ENCODE measurements around the gene PRKAB2.
"Not testable (repeated sequence)": the region's sequence is repeated elsewhere in the genome, so short reads cannot be mapped to it uniquely, and the experiment has no call there.

Gene PRKAB2

GRCh38 chr1:147168626-147169058 is 3.6 kb downstream of the PRKAB2 start:
- Mint-ChIP-seq H3K4me3 (no peak overlapping the region), H3K9me3 (no peaks in the 10 kb centered on the region), H3K27ac (ENCODE audit: low read depth) (no peak overlapping the region), H3K36me3 (ENCODE audit: insufficient read depth) (peaks cover 26% of the 10 kb centered on the region), H3K4me1 (peaks cover 33% of the 10 kb centered on the region), H3K27me3 (no peaks in the 10 kb centered on the region)
- ATAC-seq (replicated peaks; ENCODE audit: extremely low read depth, poor library complexity, severe bottlenecking), result no peak
- DNase-seq (ENCODE audit: low spot score in 2 of 2), result no peak

- ATAC-seq (replicated peaks; ENCODE audit: extremely low read depth, poor library complexity, severe bottlenecking) (no peak), DNase-seq (ENCODE audit: low spot score in 2 of 2) (no peak)
- H3K36me3 Mint-ChIP-seq (ENCODE audit: insufficient read depth), result peaks cover 25% of the 10 kb centered on the region
- no peaks in the 10 kb centered on the region for H3K27me3 Mint-ChIP-seq
- H3K27ac Mint-ChIP-seq (ENCODE audit: low read depth), result no peak overlapping the region
- H3K9me3 Mint-ChIP-seq, result no peaks in the 10 kb centered on the region
- peaks cover 21% of the 10 kb centered on the region for H3K4me1 Mint-ChIP-seq
- no peak overlapping the region for H3K4me3 Mint-ChIP-seq
Measured at GRCh38 chr1:147167365-147167764, 4.9 kb downstream of the PRKAB2 start.

- Mint-ChIP-seq H3K4me3 (no peak overlapping the region), H3K36me3 (ENCODE audit: insufficient read depth) (peaks cover 54% of the 10 kb centered on the region), H3K4me1 (no peaks in the 10 kb centered on the region), H3K9me3 (no peaks in the 10 kb centered on the region), H3K27me3 (no peaks in the 10 kb centered on the region), H3K27ac (ENCODE audit: low read depth) (no peak overlapping the region)
- DNase-seq (ENCODE audit: low spot score in 2 of 2) (no peak), ATAC-seq (replicated peaks; ENCODE audit: extremely low read depth, poor library complexity, severe bottlenecking) (no peak)
Measured at GRCh38 chr1:147163019-147163418, 9.3 kb downstream of the PRKAB2 start.

- Mint-ChIP-seq H3K27me3 (no peaks in the 10 kb centered on the region), H3K4me3 (no peak overlapping the region), H3K27ac (ENCODE audit: low read depth) (no peak overlapping the region), H3K9me3 (no peaks in the 10 kb centered on the region), H3K4me1 (no peaks in the 10 kb centered on the region), H3K36me3 (ENCODE audit: insufficient read depth) (peaks cover 63% of the 10 kb centered on the region)
- DNase-seq (ENCODE audit: low spot score in 2 of 2) (no peak), ATAC-seq (replicated peaks; ENCODE audit: extremely low read depth, poor library complexity, severe bottlenecking) (no peak)
Measured at GRCh38 chr1:147162093-147162492, 10.2 kb downstream of the PRKAB2 start.

GRCh38 chr1:147157116-147157515 is 15.2 kb downstream of the PRKAB2 start:
- H3K27me3 Mint-ChIP-seq, result not testable (repeated sequence)

GRCh38 chr1:147156642-147157041 is 15.6 kb downstream of the PRKAB2 start:
- no peaks in the 10 kb centered on the region for H3K9me3 Mint-ChIP-seq
- no peaks in the 10 kb centered on the region for H3K4me1 Mint-ChIP-seq
- peaks cover 44% of the 10 kb centered on the region for H3K36me3 Mint-ChIP-seq (ENCODE audit: insufficient read depth)
- no peak overlapping the region for H3K4me3 Mint-ChIP-seq
- DNase-seq (ENCODE audit: low spot score in 2 of 2) (no peak), ATAC-seq (replicated peaks; ENCODE audit: extremely low read depth, poor library complexity, severe bottlenecking) (no peak)
- H3K27me3 Mint-ChIP-seq, result no peaks in the 10 kb centered on the region
- H3K27ac Mint-ChIP-seq (ENCODE audit: low read depth), result no peak overlapping the region

More at GRCh38 chr1:147157116-147157515, 15.2 kb downstream of the PRKAB2 start:
- peaks cover 45% of the 10 kb centered on the region for H3K36me3 Mint-ChIP-seq (ENCODE audit: insufficient read depth)
- H3K4me3 Mint-ChIP-seq; DNase-seq (ENCODE audit: low spot score in 2 of 2); H3K27ac Mint-ChIP-seq (ENCODE audit: low read depth); ATAC-seq (replicated peaks; ENCODE audit: extremely low read depth, poor library complexity, severe bottlenecking); H3K9me3 Mint-ChIP-seq; H3K4me1 Mint-ChIP-seq: not testable (repeated sequence)

GRCh38 chr1:147152772-147153171 is 19.5 kb downstream of the PRKAB2 start:
- Mint-ChIP-seq H3K27ac (ENCODE audit: low read depth) (no peak overlapping the region), H3K4me3 (no peak overlapping the region), H3K27me3 (no peaks in the 10 kb centered on the region), H3K9me3 (no peaks in the 10 kb centered on the region), H3K4me1 (no peaks in the 10 kb centered on the region), H3K36me3 (ENCODE audit: insufficient read depth) (peaks cover 12% of the 10 kb centered on the region)
- DNase-seq (ENCODE audit: low spot score in 2 of 2) (no peak), ATAC-seq (replicated peaks; ENCODE audit: extremely low read depth, poor library complexity, severe bottlenecking) (no peak)

GRCh38 chr1:147151244-147151643 is 21.0 kb downstream of the PRKAB2 start:
- Mint-ChIP-seq H3K27me3 (no peaks in the 10 kb centered on the region), H3K9me3 (no peaks in the 10 kb centered on the region), H3K27ac (ENCODE audit: low read depth) (no peak overlapping the region), H3K4me1 (no peaks in the 10 kb centered on the region), H3K4me3 (no peak overlapping the region), H3K36me3 (ENCODE audit: insufficient read depth) (peaks cover 5% of the 10 kb centered on the region)
- DNase-seq (ENCODE audit: low spot score in 2 of 2), result no peak
- no peak for ATAC-seq (replicated peaks; ENCODE audit: extremely low read depth, poor library complexity, severe bottlenecking)

- Mint-ChIP-seq H3K4me3 (no peak overlapping the region), H3K27me3 (peaks cover 79% of the 10 kb centered on the region), H3K36me3 (ENCODE audit: insufficient read depth) (peaks cover 1% of the 10 kb centered on the region), H3K27ac (ENCODE audit: low read depth) (no peak overlapping the region), H3K9me3 (no peaks in the 10 kb centered on the region), H3K4me1 (no peaks in the 10 kb centered on the region)
- DNase-seq (ENCODE audit: low spot score in 2 of 2) (no peak), ATAC-seq (replicated peaks; ENCODE audit: extremely low read depth, poor library complexity, severe bottlenecking) (no peak)
Measured at GRCh38 chr1:147142886-147143285, 29.4 kb downstream of the PRKAB2 start.

- ATAC-seq (replicated peaks; ENCODE audit: extremely low read depth, poor library complexity, severe bottlenecking); DNase-seq (ENCODE audit: low spot score in 2 of 2); H3K4me1 Mint-ChIP-seq; H3K4me3 Mint-ChIP-seq; H3K27ac Mint-ChIP-seq (ENCODE audit: low read depth); H3K9me3 Mint-ChIP-seq; H3K36me3 Mint-ChIP-seq (ENCODE audit: insufficient read depth): not testable (repeated sequence)
- peaks cover 28% of the 10 kb centered on the region for H3K27me3 Mint-ChIP-seq
Measured at GRCh38 chr1:147130721-147131120, 41.5 kb downstream of the PRKAB2 start.

GRCh38 chr1:147129116-147129873 is 43.0 kb downstream of the PRKAB2 start:
- Mint-ChIP-seq H3K4me1 (no peaks in the 10 kb centered on the region), H3K27me3 (peaks cover 28% of the 10 kb centered on the region), H3K4me3 (no peak overlapping the region), H3K27ac (ENCODE audit: low read depth) (no peak overlapping the region), H3K9me3 (no peaks in the 10 kb centered on the region), H3K36me3 (ENCODE audit: insufficient read depth) (no peaks in the 10 kb centered on the region)
- ATAC-seq (replicated peaks; ENCODE audit: extremely low read depth, poor library complexity, severe bottlenecking) (no peak), DNase-seq (ENCODE audit: low spot score in 2 of 2) (no peak)

GRCh38 chr1:147124266-147124665 is 48.0 kb downstream of the PRKAB2 start:
- Mint-ChIP-seq H3K4me1 (no peaks in the 10 kb centered on the region), H3K4me3 (no peak overlapping the region), H3K27me3 (peaks cover 47% of the 10 kb centered on the region), H3K27ac (ENCODE audit: low read depth) (no peak overlapping the region), H3K36me3 (ENCODE audit: insufficient read depth) (no peaks in the 10 kb centered on the region), H3K9me3 (no peaks in the 10 kb centered on the region)
- DNase-seq (ENCODE audit: low spot score in 2 of 2) (no peak), ATAC-seq (replicated peaks; ENCODE audit: extremely low read depth, poor library complexity, severe bottlenecking) (no peak)

GRCh38 chr1:147117109-147117508 is 55.2 kb downstream of the PRKAB2 start:
- Mint-ChIP-seq H3K4me1 (no peaks in the 10 kb centered on the region), H3K36me3 (ENCODE audit: insufficient read depth) (no peaks in the 10 kb centered on the region), H3K27ac (ENCODE audit: low read depth) (no peak overlapping the region), H3K9me3 (no peaks in the 10 kb centered on the region), H3K27me3 (peaks cover 41% of the 10 kb centered on the region), H3K4me3 (no peak overlapping the region)
- no peak for DNase-seq (ENCODE audit: low spot score in 2 of 2)
- ATAC-seq (replicated peaks; ENCODE audit: extremely low read depth, poor library complexity, severe bottlenecking), result no peak

Measured in central memory CD8-positive, alpha-beta T cell (primary cell).